Right renal cortex interstitium (tissue), 3 donors: Measurements from ENCODE around the gene CYP1B1. TPM values are rescaled to one million over a fixed set of nuclear protein-coding genes. Genes with fewer than 3 reads are reported as not detected.
"Not testable (repeated sequence)": the region's sequence is repeated elsewhere in the genome, so short reads cannot be mapped to it uniquely, and the experiment has no call there.

ENCODE experiments used
- DNase-seq, 3 donors: peaks; one replicate each; pipeline ENCODE4 v3.0.0-alpha.2; 2013; ENCODE audit warnings: low read depth in 3 of 3, low spot score in 2 of 3
- polyA plus RNA-seq, 3 donors: library from polyadenylated mRNA; unstranded; fragments of 120-200 nt; gene quantifications; one replicate each; pipeline ENCODE4 v1.2.1, GENCODE V29; 2013; ENCODE audit not compliant: insufficient read length in 3 of 3

Gene CYP1B1
- polyA plus RNA-seq, 3 donors: 95.8 to 137 (median 122) TPM

DNA sequence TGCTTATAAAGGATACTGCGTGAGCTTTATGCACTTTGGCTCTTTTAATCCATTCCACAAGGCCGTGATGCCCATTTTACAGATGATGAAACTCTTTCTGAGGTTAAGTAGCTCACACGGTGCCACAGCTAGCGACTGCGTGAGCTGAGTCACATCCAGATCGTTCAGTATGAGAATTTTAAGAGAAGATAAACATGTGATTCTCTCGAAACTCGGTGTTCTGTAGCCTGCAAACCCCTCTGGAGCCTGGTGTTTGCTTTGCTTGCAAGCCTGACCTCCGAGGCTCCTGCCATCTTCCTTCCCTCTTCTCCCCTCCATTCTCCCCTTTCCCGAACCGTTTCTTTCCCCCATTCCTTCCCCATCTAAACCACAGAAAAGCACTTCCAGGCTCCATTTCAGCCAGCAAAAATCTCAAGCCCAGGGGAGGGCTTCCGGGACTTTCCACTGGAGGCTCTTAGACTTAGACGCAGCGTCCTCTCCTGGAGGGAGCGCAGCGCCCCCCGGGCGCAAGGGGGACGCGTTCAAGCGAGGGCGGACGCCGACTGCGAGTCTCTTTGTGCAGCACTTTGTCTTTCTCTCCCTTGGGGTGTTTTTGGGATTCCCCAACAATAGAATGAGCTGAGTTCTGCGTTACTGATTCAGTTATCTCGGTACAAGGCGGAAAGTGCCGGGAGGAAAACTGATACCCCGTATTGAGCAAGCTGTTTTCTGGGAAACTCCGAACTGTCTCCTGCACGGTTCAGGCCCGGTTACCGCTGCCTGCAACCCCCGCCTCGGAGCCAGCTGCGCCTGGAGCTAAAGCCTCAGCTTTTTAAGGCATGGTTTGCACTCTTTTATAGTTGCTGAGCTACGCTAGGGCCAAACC lies 38.0 kb downstream of the CYP1B1 start:
- DNase-seq: peak; percentile 42 to 69 (median 53)

DNA sequence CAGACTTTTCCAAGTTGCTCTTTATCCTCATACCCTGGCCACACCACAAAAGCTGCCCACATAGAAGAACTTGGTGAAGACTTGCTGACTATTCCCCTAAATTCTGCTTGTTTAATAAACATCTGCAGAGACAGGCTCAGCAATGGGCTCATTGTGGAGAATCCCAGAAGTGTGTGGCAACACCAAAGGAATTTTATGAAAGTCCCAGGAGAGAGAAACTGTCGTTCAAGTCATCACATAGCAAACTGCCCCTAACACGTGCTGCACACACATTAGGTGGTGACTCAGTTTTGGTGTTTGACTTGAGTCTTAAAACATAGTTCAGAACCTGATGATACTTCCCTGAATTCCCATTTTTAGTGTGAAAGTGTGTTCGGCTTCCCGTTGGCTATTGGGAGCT lies 38.6 kb downstream of the CYP1B1 start:
- no peak for DNase-seq

DNA sequence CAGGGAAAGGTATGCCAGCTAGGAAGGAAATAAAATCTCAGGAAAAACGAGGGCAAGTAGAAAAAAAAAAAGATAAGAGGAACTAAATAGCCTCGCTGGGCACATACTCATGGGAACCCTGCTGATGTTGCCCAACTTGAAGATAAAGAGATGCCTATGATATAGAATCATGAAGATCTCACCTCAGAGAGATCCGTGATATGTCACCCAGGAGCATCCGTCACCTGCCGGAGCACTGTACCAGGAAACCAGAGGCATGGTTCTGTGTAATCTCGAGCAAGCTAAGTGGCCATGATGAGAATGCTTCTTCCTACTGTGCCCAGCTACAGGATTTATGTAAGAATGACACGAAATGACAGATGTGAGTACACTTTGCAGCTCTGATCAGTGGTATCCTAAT lies 40.0 kb downstream of the CYP1B1 start:
- DNase-seq: no peak

DNA sequence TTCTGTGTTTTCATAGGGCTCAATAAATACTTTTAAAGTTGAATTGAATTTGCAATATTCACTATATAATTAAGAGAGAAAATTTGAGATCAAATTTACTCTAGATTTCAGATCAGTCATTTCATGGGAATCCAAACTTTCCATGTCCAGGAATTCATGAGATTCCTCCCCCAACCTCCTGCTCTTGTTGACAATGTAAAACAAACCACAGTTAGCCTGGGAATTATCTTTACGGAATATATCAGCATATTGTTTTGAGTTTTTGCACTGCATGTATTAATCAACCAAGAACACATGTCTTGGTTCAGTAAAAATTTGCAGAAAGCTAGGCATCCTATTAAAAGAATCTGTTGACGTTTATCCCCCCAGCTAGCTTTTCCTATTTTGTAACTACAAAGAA lies 42.3 kb downstream of the CYP1B1 start:
- no peak for DNase-seq

DNA sequence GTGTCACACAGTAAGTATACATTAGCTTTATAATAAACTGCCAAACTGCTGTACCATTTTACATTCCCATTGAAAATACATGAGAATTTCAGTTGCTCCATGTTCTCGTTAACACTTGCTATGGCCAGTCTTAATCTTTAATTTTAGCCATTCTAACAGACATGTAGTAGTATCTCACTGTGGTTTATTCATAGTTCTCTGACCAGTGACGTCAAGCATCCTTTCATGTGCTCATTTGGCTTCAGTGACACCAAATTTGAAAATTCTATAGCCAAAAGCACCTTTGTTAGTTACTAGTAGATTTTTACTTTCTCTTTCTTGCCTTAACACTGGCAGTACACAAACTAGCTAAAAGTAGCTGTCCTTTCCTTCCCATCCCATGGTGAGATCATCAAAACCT lies 43.0 kb downstream of the CYP1B1 start:
- DNase-seq: no peak

DNA sequence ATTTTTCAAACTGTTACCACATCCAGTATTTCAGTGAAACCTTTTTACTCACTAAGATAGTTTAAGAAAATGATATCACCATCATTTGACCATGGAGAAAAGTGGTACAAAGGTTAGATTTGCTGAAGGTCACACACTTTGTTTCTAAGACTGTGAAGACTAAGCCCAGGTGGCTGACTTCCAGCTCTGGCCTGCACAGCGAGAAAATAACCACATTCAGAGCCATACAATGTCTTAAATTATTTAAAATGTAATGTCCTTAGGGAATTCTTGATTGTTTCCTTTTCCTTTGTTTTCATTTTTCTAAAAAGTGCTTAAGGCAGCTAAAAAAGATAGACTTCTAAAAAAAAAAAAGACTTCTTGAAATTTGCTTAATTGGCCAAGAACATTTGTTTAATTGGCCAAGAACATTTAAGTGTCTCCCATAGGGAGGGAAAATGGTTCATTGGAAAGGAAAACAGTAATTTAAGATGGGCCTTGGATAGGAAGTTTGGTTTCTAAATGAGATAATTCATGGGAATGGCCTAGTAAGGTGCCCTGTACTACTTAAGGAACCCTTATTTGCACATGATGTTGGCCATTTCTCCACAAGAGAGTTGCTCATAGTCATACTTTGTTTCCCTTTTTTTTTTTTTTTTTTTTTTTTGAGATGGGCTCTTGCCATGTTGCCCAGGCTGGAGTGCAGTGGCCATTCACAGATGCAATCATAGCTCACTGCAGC lies 45.2 kb downstream of the CYP1B1 start:
- DNase-seq: no peak

DNA sequence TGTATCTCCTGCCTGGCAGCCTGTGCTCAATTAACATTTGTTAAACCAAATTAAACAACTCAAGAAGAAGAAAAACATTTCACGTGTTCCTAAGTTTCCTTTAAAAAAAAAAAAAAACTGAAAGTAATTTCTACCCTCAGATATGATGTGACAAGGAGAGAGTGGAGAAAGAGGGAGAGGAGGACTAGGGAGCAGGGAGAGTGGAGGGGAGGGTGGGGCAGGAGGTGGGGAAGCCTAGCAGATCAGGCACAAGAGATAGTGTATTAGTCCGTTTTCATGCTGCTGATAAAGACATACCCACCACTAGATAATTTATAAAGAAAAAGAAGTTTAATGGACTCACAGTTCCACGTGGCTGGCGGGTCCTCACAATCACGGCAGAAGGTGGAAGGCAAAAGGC lies 46.4 kb downstream of the CYP1B1 start:
- DNase-seq: no peak

DNA sequence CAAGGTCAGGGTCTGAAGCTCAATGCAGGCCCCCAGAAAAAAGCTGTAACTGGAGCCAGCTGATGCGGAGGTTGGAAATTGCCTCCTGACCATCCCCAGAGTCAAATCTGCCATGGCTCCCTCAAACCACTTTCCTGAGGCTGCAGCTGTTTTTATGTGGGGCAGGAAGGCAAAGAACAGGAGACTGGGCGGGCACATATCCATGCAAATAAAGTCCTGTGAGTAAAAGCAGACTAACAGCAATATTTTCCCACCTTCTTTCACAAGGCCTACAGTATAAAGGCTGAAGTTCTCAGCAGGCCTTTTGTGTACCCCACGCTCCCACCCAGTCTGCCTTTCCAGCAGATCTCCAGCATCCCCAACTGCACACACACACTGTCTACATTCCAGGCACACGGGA lies 47.1 kb downstream of the CYP1B1 start:
- DNase-seq: no peak

DNA sequence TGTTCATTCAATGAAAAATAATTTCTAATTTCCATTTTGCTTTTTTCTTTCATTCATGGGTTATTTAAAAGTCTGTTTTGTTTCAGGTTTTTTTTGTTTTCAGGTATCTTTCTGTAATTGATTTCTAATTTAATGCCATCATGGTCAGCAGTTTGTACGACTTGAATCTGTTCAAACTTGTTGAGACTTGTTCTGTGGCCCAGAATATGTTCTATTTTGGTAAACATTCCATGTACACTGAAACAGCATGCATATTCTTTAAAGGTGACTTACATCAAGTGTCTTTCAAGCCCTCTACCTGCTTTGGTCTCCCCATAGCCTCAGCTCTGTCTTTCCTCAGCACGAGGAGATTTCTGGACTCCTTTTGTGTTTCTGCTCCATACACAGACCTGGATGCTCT lies 49.1 kb downstream of the CYP1B1 start:
- no peak for DNase-seq

DNA sequence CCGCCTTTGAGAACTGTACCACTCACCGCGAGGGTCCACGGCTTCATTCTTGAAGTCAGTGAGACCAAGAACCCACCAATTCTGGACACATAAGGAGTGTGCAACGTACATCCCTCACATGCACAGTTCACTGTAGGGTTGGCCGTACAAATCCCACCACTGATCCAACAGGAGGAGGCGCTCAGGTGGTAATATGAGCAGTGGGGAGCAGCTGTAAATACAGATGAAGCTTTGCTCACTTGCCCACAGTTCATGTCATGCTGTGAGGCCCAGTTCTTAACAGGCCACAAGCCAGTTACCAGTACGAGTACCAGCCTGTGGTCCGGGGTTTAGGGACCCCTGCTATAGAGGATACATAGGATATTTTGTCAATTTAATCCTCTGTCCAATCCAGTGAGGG lies 54.4 kb downstream of the CYP1B1 start:
- DNase-seq: no peak

DNA sequence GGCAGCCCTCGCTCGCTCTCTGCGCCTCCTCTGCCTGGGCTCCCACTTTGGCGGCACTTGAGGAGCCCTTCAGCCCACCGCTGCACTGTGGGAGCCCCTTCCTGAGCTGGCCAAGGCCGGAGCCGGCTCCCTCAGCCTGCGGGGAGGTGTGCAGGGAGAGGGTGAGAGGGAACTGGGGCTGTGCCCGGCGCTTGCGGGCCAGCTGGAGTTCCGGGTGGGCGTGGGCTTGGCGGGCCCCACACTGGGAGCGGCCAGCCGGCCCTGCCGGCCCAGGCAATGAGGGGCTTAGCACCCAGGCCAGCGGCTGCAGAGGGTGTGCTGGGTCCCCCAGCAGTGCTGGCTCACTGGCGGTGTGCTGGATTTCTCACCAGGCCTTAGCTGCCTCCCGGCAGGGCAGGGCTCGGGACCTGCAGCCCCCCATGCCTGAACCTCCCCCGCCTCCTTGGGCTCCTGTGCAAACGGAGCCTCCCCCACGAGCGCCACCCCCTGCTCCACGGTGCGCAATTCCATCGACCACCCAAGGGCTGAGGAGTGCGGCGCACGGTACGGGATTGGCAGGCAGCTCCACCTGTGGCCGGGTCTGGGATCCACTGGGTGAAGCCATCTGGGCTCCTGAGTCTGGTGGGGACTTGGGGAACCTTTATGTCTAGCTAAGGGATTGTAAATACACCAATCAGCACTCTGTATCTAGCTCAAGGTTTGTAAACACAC lies 55.4 kb downstream of the CYP1B1 start:
- not testable (repeated sequence) for DNase-seq

DNA sequence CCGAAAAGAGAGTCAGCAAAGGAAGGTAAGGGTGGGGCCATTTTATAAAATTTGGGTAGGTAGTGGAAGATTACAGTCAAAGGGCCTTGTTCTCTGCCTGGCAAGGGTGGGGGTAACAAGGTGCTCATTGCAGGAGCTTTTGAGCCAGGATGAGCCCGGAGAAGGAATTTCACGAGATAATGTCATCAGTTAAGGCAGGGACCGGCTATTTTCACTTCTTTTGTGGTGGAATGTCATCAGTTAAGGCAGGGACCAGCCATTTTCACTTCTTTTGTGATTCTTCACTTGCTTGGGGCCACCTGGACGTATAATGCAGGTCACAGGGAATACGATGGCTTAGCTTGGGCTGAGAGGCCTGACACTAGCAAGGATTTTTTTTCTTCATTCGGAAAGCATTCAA lies 58.1 kb downstream of the CYP1B1 start:
- no peak for DNase-seq

Other genes with a start within 250 kb of the CYP1B1 start
- 10 to 100 TPM; 11.0 to 13.4 (median 11.5) TPM for gene RMDN2, start 150.9 kb downstream of the CYP1B1 start, polyA plus RNA-seq